Measurements from ENCODE around the gene ZDHHC22. TPM values are rescaled to one million over a fixed set of nuclear protein-coding genes. Genes with fewer than 3 reads are reported as not detected.

The ZDHHC22 gene
- total RNA-seq, 1 donor, result not detected

DNA sequence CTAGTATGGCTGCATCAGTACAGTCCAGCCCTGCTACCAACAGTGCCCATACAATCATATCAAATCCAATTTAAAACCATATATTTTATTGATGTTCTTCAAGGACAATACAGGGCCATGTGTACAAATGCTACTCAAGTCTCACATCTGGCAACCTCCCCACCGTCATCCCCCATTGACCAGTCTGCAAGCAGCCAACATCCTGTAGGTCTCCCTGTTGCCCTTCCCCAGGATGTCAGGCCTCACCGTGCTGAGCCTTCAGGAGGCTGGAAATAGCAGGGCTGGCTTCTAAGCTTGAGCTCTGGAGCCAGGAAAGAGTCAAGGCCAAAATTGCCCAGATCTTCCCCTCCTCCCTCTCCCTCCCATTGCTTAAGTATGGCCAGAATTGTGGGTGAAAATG lies 10.4 kb downstream of the ZDHHC22 start:
- no peak for DNase-seq (ENCODE audit: low read depth in 2 of 3, low spot score in 2 of 3)

DNA sequence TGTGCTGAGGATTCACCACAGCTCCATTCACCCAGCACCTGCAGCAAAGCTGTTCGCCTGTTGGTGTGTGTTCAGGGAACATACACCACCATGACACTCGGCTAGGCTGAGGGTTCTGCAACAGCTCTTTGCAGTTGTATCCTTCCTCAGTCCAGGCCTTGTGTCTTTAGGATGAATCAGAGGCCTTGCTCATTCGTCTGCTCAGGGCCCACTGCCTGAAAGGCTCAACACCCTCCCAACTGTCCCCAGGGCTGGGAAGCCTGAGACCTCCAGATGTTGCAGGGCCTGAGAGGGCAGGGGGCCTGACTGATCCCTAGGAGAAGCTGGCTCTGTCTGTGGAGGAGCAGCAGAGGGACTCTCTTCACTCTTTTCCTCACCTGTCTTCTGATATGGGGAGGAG lies 11.2 kb downstream of the ZDHHC22 start:
- no peak for DNase-seq (ENCODE audit: low read depth in 2 of 3, low spot score in 2 of 3)

DNA sequence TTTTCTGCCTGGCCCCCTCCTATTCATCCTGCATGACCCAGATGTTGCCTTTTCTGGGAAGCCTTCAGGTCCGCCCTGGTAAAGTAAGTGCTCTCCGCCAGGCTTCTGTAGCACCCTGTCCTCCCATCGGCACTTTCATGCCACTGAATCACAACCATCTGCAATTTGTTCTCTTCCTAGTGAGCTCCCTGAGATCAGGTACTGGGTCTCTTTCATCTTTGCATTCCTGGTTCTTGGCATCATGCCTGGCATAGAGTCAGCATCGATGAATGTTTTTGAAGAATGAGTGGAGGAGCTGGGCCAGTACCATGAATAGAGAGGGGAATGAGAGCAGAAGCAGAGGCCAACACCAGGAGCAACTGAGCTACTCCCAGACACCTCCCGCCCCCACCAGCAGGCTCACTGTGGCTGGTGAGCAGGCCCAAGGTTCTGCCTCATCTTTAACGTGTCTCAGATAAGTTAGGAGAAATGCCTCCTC lies 13.1 kb downstream of the ZDHHC22 start:
- DNase-seq (ENCODE audit: low read depth in 2 of 3, low spot score in 2 of 3), result no peak

DNA sequence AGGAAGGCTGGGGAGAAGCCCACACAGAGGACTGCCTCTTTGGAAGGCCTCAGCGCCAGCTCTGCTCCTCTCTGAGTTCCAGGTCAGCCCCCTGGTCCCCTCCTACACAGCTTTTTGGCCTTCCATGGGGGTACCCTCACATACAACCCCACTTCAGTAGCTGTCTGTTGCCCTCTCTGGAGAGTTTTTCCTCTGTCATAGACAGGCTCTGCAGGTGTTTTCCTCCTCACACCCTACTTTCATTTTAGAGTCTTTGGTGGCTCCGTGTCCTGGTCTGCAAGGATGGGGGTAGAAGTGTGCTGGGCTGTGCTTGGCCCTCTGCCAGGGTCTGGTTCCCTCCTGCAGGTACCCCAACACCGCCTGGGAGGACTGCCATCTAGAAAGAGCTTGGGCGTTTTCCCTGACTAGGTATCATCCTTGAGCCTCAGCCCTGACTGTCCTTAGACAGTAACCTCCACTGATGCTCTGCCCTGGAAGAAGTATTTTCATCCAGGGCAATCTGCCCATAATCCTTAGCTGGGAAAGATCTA lies 15.1 kb downstream of the ZDHHC22 start:
- no peak for DNase-seq (ENCODE audit: low read depth in 2 of 3, low spot score in 2 of 3)

DNA sequence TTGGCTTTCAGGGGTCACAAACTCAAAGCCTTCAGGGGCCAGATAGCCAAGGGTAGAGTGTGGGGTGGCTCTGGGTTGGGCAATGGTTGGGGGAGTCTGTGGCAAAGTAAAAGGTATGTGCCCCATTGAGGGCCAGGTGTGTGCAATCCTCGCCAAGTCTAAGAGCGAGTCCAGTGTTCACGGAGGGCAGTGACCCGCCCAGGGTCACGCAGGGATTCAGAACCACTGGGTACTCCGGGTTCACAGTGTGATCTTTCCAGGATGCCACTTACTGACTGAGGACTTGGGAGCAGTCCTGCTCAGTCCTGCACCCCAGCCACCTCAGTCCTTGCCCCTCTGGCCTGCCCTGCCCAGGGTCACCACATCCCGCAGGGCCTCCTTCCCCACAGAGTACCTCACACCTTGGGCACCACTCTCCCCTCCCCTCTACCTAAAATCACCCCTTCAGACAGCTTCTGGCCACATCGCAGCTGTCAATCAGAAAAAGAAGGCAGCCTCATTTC lies 15.7 kb downstream of the ZDHHC22 start:
- no peak for DNase-seq (ENCODE audit: low read depth in 2 of 3, low spot score in 2 of 3)

DNA sequence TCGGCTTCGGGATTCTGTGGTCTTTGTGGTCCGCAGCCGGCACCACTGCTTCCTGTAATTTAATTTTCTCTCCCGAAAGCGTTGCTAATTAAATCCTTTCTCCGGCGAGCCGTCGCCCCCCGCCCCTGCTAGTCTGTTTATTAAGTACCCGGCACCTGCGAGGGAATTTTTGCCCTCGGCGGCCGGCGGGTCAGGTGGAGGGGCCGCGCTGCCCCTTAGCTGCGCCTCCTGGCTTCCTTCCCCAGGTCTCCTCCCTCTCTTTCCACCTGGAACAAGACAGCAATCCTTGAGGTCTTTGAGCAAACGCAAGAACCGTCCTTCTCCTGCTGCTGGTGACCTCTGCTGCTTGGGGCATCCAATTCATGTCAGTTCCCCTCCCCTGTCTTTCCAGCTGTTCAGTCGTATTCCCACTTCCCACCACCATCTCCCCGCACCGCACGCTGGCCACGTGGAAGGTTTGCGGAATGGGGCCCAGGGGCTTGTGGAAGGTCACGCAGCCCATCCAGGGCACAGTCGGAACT lies 16.2 kb downstream of the ZDHHC22 start:
- no peak for DNase-seq (ENCODE audit: low read depth in 2 of 3, low spot score in 2 of 3)

DNA sequence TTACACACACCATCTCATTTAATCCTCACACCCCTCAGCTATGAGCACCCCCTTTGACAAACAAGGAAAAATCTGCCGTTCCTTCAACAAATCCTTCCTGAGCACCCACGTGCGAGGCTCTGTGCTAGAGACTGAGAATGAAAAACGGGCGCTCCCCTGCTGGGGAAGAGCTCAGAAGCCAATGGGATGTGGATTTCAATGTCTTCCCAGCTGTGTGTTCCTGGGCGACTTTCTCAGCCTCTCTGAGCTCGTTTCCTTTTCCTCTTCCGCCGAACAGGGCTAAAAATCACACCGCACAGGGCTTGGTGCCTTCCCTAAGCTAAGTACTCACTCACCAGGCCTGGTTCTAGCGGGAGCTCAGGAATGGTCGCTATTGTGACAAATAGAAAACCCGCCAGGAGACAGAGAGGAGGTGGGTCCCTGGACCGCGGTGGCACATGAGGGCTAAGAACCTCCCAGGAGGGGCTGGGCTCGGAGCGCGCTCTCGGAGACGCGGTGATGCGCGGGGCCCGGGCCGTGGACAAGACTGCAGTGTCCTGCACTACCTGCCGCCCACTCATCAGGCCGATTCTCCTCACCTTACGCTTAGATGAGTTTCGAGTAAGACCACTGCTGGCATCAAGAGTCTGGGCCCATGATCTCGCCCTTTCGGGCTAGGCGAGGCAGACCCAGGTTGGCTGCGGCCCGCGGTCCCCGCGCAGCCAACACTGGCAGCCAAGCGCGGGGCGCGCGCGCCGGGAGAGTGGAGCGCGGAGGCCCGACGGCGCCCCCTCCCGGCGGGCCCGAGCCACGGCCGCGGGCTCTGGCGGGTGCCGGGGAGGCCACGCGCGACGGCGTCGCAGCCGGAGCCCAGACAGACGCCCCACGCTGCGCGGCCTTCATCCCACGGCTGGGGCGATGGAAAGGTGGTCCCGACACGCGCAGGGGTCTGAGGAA lies 17.0 kb downstream of the ZDHHC22 start:
- peak; percentile 31 to 55 (median 47) for DNase-seq (ENCODE audit: low read depth in 2 of 3, low spot score in 2 of 3)

DNA sequence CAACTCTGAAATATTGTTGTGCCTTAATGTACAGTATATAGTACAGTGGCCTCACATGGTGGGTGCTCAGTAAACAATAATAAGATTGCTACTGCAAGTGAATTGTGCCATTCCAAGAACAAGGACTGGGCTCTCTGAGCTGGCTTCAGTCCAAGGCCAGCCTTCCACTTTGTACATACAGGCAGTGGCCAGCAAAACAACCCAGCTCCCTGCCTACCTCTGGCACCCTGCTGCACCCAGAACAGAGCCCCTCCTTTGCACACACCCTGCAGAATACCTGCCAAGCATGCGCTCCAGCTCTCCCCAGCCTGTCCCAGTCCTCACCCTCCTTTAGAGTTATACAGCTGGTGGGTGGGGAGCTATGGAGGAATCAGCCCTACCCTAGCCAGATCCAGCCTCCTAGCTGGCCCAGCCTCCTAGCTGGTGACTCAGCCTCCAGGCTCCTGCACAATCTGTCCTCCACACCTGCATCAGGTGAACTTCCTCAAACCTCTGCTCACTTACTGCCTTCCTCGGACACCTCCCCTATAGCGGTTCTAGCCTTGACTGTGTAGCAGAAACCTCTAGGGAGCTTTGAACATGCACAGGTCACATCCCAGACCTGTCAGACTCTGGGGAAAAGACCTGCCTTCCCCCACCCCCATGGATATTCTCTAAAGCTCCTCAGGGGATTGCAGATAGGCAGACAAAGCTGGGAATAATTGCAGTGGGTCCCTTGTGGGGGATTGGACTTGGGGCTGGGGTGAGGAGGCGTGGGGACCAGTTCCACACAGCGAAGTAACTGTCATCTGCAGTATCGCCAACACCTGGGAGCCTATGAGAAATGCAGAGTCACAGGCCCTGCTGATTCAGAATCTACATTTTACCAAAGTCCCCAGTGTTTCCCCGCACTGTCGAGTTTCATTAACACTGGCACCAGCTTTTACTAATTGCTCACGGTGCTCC lies 17.9 kb downstream of the ZDHHC22 start:
- DNase-seq (ENCODE audit: low read depth in 2 of 3, low spot score in 2 of 3), result no peak

DNA sequence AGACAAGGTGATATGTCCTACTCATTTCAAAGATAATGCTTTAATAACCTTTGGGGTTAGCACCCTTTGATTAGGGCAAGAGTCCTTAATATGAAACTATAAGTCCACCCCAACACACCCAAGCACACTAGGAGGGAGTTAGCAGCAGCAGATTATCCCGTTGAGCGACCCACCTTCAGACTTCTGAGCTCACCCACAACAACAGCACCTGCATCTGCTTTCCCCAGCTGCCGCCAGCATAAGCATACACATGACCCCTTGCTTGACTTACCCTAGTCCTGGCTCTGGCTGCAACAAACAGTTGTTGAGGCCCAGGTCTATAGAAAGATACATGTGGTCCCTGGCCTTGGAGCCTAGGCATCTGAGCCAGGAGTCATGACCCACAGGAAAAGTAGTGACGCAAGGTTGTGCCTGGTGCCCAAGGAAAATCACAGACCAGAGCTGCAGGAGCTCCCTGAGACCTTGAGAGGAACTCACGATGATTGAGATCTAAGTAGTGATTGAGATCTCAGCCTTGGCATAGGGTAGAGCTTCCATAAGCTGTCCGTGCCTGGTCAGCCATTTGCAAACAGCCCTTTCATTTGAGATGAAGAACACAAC lies 19.0 kb downstream of the ZDHHC22 start:
- DNase-seq (ENCODE audit: low read depth in 2 of 3, low spot score in 2 of 3), result no peak

DNA sequence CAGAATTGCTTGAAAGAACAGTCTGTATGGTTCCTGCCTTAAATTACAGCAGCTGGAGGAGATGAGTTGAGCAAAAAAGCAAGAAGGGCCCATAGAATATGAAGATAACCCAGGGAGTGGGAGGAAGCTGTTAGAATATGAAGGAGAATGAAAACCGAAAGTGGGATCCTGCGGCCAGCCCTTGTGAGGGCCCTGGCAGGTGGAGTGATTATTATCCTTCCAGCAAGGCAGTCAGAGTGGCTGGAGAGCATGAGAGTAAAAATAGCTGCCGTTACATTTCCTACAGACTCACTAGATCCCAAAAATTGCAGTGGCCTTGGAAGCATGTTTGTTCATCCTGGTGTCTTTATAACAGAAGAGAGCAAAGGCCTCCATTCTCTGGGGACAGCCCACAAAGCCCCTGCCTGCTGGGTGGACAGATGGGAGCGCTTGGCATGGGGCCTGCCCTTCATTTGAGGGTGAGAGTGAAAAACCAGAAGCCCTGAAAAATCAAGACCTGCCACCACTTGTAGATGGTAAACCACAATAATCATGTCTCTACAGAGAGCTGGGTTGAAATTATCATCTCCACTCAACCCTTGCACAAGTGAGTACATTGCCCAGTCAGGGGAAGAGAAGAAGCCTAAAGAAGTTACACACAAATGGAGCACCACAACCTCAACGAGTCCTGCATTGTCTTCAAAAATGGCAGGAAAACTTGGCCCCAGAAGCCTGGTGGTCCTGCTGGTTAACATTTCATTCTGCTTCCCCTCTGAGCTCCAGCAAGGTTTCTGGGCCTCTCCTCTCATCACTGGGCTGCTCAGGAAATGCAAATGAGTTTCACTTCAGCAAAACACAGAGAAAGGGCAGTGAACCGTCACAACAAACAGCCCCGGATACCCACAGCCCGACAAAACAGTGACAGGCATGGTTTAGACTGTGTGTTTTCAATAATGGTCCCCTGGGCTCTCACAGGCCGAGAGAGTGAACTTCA lies 20.5 kb downstream of the ZDHHC22 start:
- DNase-seq (ENCODE audit: low read depth in 2 of 3, low spot score in 2 of 3), result no peak

DNA sequence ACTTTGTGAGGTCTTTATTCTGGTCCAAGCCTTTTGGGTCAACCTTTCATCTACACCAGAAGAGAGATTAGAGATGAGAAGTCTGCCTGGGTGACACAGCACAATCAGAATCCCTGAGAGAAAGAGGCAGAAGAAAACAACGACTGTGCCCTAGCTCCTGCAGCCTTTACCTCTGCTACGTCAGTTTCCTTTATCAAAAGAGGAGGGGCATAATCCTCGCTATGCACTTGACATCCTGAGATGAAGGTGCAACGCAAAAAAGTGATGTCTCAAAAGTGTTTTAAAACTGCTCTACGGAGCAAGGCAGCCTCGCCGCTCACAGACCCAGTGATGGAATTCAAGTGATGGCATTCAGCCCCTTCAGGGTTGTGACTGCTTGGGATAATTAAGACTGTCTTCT lies 21.7 kb downstream of the ZDHHC22 start:
- DNase-seq (ENCODE audit: low read depth in 2 of 3, low spot score in 2 of 3), result no peak

DNA sequence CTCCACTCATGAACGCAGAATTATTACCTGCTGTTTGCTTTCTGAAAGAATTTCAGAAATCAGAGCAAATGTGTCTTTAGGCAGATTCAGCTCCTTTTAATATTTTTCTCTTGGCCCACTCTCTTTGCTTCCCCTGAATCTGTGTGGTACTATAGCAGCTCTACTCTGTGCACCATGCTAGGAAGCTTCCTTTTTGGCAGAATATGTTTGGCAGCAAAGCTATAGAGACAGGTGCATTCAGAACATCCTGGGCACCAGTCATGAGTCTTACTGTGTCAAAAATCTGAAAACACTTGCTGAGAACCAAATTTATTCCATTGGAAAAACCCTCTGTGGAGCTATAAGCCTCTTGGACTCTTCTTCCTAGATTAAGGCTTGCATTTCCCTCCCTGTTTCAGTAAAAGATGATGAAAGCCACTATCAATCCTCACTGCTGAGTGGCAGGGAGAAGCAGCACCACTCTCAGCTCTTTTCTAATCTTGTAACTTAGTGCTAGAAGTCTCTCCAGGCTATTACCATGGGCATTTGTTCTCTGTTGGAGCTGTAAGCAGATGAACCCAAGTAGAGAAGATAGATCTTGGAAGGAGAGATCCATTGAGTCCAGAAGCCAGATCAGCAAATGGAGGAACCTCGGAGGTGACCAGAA lies 25.3 kb downstream of the ZDHHC22 start:
- no peak for DNase-seq (ENCODE audit: low read depth in 2 of 3, low spot score in 2 of 3)

DNA sequence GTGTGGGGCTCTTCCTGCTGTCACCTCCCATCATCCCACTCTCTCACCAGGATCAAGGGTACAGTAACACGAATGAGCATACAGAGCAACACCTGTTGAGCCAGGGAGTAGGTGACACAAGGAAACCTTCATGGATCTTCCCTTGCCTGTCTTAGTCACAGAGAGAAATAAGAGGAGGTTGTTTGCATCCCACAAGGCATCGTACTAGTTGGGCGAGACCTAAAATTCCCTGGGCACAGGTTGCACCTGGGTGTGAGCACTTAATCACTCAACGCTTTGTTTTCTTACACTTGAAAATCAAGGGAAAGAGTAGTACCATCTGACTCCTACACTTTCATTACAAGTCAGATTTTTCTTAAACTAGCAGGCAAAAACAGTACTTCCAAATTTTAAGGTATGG lies 27.0 kb downstream of the ZDHHC22 start:
- DNase-seq (ENCODE audit: low read depth in 2 of 3, low spot score in 2 of 3), result no peak

DNA sequence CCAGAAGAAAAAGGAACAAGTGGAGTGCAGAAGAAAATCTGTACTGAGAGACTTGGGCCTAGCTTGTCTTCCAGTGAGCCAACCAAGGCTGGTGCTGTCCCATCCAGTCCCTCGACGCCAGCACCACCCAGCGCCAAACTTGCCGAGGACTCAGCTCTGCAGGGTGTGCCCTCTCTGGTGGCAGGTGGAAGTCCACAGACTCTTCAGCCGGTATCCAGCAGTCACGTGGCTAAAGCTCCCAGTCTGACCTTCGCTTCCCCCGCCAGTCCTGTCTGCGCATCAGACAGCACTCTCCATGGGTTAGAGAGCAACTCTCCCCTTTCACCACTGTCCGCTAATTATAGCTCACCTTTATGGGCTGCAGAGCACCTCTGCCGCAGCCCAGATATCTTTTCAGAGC lies 27.9 kb downstream of the ZDHHC22 start:
- DNase-seq (ENCODE audit: low read depth in 2 of 3, low spot score in 2 of 3), result no peak

DNA sequence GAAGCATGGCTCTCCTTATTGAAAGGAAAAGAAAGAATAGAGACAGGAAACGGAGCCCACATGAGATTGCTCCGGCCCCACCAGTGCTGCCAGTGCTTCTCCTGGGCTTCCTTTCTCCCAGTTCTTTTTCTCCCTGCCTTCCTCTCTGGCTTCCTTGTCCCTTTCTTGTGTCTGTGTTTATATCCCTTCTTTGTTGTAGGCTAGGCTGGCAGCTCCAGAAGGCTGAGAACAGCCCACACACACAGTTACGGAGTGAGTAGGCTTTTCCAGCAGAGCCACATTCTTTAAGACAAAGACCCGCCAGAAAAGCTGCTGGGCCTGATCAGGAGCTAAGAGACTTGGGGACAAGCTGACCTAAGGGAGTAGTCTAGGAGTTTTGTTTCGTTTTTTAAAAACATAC lies 30.6 kb downstream of the ZDHHC22 start:
- DNase-seq (ENCODE audit: low read depth in 2 of 3, low spot score in 2 of 3), result no peak

DNA sequence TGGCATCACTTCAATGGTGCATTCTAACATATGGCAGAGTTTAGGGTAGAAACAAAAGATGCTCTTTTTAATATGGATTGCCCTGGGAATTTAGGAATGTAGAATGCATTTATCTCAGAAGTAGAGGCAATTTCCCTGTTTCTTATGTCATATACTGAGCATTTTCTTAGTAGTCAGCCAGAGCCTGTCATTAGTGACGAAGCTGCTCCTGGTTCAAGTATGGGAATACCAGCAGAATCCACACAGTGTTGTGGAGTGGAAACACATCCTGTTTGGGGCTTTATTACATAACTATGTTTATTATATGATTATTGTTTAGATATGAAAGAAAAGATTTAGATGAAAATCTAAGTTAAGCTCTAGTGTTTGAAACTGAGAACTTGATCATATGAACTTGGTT lies 31.3 kb downstream of the ZDHHC22 start:
- DNase-seq (ENCODE audit: low read depth in 2 of 3, low spot score in 2 of 3), result no peak

DNA sequence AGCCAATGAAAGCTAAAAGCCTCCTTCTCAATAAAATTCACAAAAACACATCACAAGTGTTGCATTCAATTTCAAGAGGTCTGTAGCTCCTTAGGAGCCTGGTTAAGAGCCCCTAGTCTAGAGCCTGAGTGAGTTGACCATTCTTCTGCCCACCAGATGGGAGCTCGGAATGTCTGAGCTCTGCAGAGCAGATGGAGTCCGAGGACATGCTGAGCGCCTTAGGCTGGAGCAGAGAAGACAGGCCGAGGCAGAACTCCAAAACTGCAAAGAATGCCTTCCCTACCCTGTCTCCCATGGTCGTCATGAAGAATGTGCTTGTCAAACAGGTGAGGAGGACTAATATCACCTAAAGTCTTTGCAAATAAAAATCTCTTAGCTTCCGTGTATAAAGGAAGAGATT lies 31.9 kb downstream of the ZDHHC22 start:
- no peak for DNase-seq (ENCODE audit: low read depth in 2 of 3, low spot score in 2 of 3)

DNA sequence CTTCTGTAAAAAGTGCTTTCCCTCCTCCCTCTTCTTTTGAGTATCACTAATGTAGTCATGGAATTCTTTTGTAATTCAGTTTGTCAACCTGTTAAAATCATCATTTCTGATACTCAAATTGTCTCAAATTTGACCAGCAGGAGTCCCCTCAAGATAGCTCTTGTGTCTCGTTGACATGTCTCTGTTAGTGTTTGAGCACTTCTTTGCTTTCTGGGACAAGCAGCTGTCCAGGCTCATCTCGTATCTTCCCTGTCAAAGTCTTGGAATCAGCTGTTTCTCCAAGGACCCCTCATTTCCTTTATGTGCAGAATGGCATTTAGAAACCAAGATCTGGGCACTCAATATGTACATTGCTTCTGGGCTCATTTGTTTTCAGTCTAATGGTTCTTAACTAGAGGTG lies 32.8 kb downstream of the ZDHHC22 start:
- no peak for DNase-seq (ENCODE audit: low read depth in 2 of 3, low spot score in 2 of 3)

DNA sequence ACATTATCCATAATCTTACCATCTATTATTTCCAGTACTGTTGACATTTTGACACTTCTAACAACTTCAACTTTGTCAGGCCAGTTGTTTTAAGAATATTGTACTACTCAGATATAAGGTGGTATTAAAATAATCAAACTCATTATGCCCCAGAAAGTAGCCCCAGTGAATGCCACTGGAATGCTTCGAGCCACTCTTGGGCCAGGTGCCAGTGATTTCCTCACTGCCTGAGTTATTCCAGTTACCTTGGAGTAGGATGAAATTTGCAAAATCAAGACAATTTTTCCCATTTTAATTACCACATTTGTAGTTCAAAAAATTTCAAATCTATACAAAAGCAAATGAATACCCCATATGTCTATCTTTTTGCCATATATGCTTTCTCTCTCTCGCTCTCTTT lies 34.4 kb downstream of the ZDHHC22 start:
- DNase-seq (ENCODE audit: low read depth in 2 of 3, low spot score in 2 of 3), result no peak

Data from hematopoietic multipotent progenitor cell (in vitro differentiated cells).